Heart right ventricle (tissue), 16 donors: Measurements from ENCODE around the gene TBC1D20. TPM values are rescaled to one million over a fixed set of nuclear protein-coding genes. Genes with fewer than 3 reads are reported as not detected.
"Not testable (repeated sequence)": the region's sequence is repeated elsewhere in the genome, so short reads cannot be mapped to it uniquely, and the experiment has no call there.

Experiments used
- ATAC-seq, 8 donors: fragments of 200-7000 bp; cut with Tn5 transposase; one replicate each; pipeline ENCODE4 v1.9.1; 2020; ENCODE audit warnings: mild to moderate bottlenecking in 8 of 8, moderate library complexity in 8 of 8, moderate number of reproducible peaks in 1 of 8
- DNase-seq, 2 donors: peaks; one replicate each; pipeline ENCODE4 v3.0.0-alpha.2; 2020
- H3K27ac ChIP-seq, 10 donors: fragments of 200-600 bp; sonication (generic) in 2 of 10; one replicate each; pipeline versions ENCODE4 v1.5.0 to v1.8.0; 2020 to 2022; ENCODE audit warnings: mild to moderate bottlenecking in 3 of 10
- H3K27me3 ChIP-seq, 7 donors: fragments of 200-600 bp; one replicate each; pipeline ENCODE4 v1.8.0; 2021 to 2022; ENCODE audit warnings: mild to moderate bottlenecking in 2 of 7
- H3K36me3 ChIP-seq, 9 donors: fragments of 200-600 bp; sonication (generic) in 1 of 9; one replicate each; pipeline versions ENCODE4 v1.5.0 to v1.8.0; 2020 to 2022; ENCODE audit warnings: mild to moderate bottlenecking in 2 of 9
- H3K4me1 ChIP-seq, 9 donors: fragments of 200-600 bp; sonication (generic) in 1 of 9; one replicate each; pipeline versions ENCODE4 v1.5.0 to v1.8.0; 2020 to 2022; ENCODE audit warnings: mild to moderate bottlenecking in 4 of 9
- H3K4me3 ChIP-seq, 10 donors: fragments of 200-600 bp; sonication (generic) in 2 of 10; one replicate each; pipeline versions ENCODE4 v1.5.0 to v1.8.0; 2020 to 2022; ENCODE audit warnings: mild to moderate bottlenecking in 7 of 10, moderate library complexity in 2 of 10
- H3K9me3 ChIP-seq, 11 donors: fragments of 200-600 bp in 10 of 11; sonication (generic) in 2 of 11; one replicate each; pipeline versions ENCODE4 v1.5.0 to v1.8.0; 2013 to 2022; ENCODE audit warnings: mild to moderate bottlenecking in 2 of 11, control low read depth in 1 of 11, moderate library complexity in 1 of 11
- WGBS, 2 donors: extraction: QIAGEN DNeasy Blood & Tissue Kit; methylation state at CpG; one replicate each; pipeline ENCODE4 v1.1.7; 2013; ENCODE audit warnings: inconsistent platforms in 1 of 2; 5-methylcytosine and 5-hydroxymethylcytosine counted together
- intact Hi-C, 10 donors: fragments of 100-400 bp; cut with DNase I; formaldehyde crosslinking; loops; one replicate each; pipeline versions ENCODE4 v1.11.1 to v1.14.2; 2022
- polyA plus RNA-seq, 2 donors: library from polyadenylated mRNA; stranded (reverse); fragments of 200-250 nt; gene quantifications; one replicate each; pipeline ENCODE4 v1.2.3, GENCODE V29; 2013
- total RNA-seq, 10 donors: library from RNA; stranded (reverse); fragmentation: NEBNext Ultra II Directional in 3 of 10; extraction: Animal tissue kit (Norgen Biotek cat#: 25700) in 3 of 10; gene quantifications; one replicate each; pipeline versions ENCODE4 v1.2.1 to v1.2.4, GENCODE V29; 2021 to 2023
- TF ChIP-seq, protein P1 (sequence below), 9 donors: fragments of 200-600 bp; sonication (generic) in 2 of 9; IDR thresholded peaks; one replicate each; pipeline versions ENCODE4 v1.5.0 to v1.8.0; 2021 to 2022; ENCODE audit warnings: antibody characterized with exemption in 9 of 9, mild to moderate bottlenecking in 5 of 9, moderate library complexity in 1 of 9
- donor health status: Arrhythmogenic right ventricular cardiomyopathy.
- donor health status: ischemic (EF 13 %, LVEDD 7.1; RV severe dilation, severe dysfunction).
- donor health status: healthy with polysubstance abuse.
- donor health status: DM: no; HTN: yes; CAD: no.
- donor health status: DM: no; HTN: no; CAD: no.
- donor health status: ischemic (EF 25% LVEDD 6.9; RV normal size, moderate dysfunction).
- donor health status: ischemic (EF 25% LVEDD 5.7; RV mildly dilated, moderate dysfunction).
- donor health status: healthy.
- donor health status: DM: yes; HTN: yes; CAD: no.
- donor health status: Ischemic cardiomyopathy.
- donor health status: ischemic (EF 35%, LVEDD 5.7; RV mildly dilated, moderate dysfunction).
- donor health status: nonischemic (EF 11% LVEDD 7.7; RV severe dilation, severe dysfunction).
- donor health status: DM: yes; HTN: yes; CAD: no.
- donor health status: PGD.
- donor health status: ischemic (EF 29% LVEDD 5.4; RV normal size, mild dysfunction).
- donor health status: nonischemic (EF 23%, LVEDD 6.1; RV moderate dilation, normal function).

TBC1D20 gene
- total and polyA plus RNA-seq, 12 donors: 12.9 to 28.2 (median 22.9) TPM

DNA sequence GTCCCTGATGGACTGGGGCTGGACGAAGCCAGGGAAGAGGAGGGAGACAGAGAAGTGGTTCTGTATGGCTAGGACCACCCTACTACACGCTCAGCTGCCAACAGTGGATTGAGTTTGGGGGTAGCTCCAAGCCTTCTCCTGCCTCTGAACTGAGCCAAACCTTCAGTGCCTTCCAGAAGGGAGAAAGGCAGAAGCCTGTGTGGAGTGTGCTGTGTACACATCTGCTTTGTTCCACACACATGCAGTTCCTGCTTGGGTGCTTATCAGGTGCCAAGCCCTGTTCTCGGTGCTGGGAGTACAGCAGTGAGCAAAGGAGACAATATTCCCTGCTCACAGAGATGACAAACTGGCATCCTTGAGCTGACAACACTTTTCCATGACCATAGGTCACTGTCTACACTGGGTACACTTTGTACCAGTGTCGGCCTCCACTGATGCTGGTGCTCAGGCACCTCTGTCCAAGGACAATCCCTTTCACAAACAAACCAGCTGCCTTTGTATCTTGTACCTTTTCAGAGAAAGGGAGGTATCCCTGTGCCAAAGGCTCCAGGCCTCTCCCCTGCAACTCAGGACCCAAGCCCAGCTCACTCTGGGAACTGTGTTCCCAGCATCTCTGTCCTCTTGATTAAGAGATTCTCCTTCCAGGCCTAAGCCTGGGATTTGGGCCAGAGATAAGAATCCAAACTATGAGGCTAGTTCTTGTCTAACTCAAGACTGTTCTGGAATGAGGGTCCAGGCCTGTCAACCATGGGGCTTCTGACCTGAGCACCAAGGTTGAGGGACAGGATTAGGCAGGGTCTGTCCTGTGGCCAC is 65.5 kb downstream of the TBC1D20 start:
- intact Hi-C loops: no loop called here
- no peaks in the 10 kb centered on the region for H3K4me1 ChIP-seq
- H3K36me3 ChIP-seq: peaks cover 0 to 60% (median 12%) of the 10 kb centered on the region in 9 donors
- peak in 3 of 8 donors; percentile 10 to 74 (median 34) for ATAC-seq
- no peaks in the 10 kb centered on the region for H3K9me3 ChIP-seq
- no peak for DNase-seq
- 78 to 81% methylated on average over 4 of the region's 4 CpGs for WGBS, 2 donors
- no peak overlapping the region for H3K4me3 ChIP-seq
- no peaks in the 10 kb centered on the region for H3K27me3 ChIP-seq
- no peak overlapping the region for H3K27ac ChIP-seq
- TF ChIP-seq, protein P1, sequence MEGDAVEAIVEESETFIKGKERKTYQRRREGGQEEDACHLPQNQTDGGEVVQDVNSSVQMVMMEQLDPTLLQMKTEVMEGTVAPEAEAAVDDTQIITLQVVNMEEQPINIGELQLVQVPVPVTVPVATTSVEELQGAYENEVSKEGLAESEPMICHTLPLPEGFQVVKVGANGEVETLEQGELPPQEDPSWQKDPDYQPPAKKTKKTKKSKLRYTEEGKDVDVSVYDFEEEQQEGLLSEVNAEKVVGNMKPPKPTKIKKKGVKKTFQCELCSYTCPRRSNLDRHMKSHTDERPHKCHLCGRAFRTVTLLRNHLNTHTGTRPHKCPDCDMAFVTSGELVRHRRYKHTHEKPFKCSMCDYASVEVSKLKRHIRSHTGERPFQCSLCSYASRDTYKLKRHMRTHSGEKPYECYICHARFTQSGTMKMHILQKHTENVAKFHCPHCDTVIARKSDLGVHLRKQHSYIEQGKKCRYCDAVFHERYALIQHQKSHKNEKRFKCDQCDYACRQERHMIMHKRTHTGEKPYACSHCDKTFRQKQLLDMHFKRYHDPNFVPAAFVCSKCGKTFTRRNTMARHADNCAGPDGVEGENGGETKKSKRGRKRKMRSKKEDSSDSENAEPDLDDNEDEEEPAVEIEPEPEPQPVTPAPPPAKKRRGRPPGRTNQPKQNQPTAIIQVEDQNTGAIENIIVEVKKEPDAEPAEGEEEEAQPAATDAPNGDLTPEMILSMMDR (IDR thresholded peaks at IDR 0.05): no peak

DNA sequence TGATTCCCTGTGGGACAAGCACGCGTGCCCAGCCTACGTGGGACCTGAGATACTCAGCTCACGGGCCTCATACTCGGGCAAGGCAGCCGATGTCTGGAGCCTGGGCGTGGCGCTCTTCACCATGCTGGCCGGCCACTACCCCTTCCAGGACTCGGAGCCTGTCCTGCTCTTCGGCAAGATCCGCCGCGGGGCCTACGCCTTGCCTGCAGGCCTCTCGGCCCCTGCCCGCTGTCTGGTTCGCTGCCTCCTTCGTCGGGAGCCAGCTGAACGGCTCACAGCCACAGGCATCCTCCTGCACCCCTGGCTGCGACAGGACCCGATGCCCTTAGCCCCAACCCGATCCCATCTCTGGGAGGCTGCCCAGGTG is 66.1 kb downstream of the TBC1D20 start:
- no peaks in the 10 kb centered on the region for H3K4me1 ChIP-seq
- H3K27ac ChIP-seq: no peak overlapping the region
- H3K27me3 ChIP-seq: no peaks in the 10 kb centered on the region
- WGBS, 2 donors: 95 to 96% methylated on average over 24 of the region's 24 CpGs
- no peaks in the 10 kb centered on the region for H3K9me3 ChIP-seq
- intact Hi-C loops: no loop called here
- DNase-seq (no peak), ATAC-seq (peak in 1 of 8 donors; percentile 43)
- H3K36me3 ChIP-seq: peaks cover 0 to 66% (median 17%) of the 10 kb centered on the region in 9 donors
- no peak overlapping the region for H3K4me3 ChIP-seq
- TF ChIP-seq, protein P1 (IDR thresholded peaks at IDR 0.05): no peak

DNA sequence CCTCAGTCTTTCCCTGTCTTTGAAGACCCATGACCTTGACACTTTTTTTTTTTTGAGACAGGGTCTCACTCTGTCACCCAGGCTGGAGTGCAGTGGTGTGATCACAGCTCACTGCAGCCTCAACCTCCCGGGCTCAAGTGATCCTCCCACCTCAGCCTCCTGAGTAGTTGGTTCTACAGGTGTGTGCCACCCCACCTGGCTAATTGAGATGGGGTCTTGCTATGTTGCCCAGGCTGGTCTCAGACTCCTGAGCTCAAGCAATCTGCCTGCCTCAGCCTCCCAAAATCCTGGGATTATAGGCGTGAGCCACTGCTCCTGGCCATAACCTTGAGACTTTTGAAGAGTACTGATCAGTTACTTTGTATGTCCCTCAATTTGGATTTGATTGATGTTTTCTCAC is 69.0 kb downstream of the TBC1D20 start:
- intact Hi-C loops, ATAC-seq, H3K27ac ChIP-seq, H3K27me3 ChIP-seq, DNase-seq, H3K4me3 ChIP-seq, H3K9me3 ChIP-seq, H3K4me1 ChIP-seq: not testable (repeated sequence)
- H3K36me3 ChIP-seq: peaks cover 0 to 96% (median 21%) of the 10 kb centered on the region in 9 donors
- WGBS, 2 donors: 94 to 98% methylated on average over 2 of the region's 2 CpGs

DNA sequence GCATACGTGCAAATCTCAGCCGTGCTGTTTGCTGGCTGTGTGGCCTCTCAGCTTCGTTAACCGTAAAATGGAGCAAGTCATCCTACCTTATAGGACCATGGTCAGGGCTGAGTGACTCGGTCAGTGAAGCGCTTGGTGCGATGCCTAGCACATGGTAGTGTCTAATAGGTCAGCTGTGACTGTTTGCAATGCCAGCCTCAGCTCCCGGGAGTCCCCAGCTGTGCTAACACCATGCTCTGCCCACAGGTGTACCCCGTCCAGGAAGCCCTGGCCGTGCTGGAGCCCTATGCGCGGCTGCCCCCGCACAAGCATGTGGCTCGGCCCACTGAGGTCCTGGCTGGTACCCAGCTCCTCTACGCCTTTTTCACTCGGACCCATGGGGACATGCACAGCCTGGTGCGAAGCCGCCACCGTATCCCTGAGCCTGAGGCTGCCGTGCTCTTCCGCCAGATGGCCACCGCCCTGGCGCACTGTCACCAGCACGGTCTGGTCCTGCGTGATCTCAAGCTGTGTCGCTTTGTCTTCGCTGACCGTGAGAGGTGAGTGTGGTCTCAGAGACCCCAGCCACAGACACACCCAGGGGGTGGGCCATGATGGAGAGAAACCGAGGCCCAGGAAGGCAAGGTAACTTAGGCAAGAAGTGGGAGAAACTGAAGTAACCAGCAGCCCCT is 71.2 kb downstream of the TBC1D20 start:
- Histone ChIP-seq H3K27ac (no peak overlapping the region), H3K27me3 (no peaks in the 10 kb centered on the region), H3K4me3 (no peak overlapping the region), H3K4me1 (no peaks in the 10 kb centered on the region), H3K9me3 (no peaks in the 10 kb centered on the region), H3K36me3 (peaks cover 0 to 82% (median 21%) of the 10 kb centered on the region in 9 donors)
- intact Hi-C loops: no loop called here
- DNase-seq (no peak), ATAC-seq (peak in 2 of 8 donors; percentile 9 to 42)
- WGBS, 2 donors: 97% methylated on average over 29 of the region's 29 CpGs
- TF ChIP-seq, protein P1 (IDR thresholded peaks at IDR 0.05): no peak
